GM21526 (cell line): ENCODE measurements around the gene FRY.

Experiments
- ATAC-seq: cut with Tn5 transposase; IDR thresholded peaks from one replicate; pipeline ENCODE4 v1.9.1; 2021; ENCODE audit warnings: moderate library complexity; ENCODE audit not compliant: unreplicated experiment, low FRiP score

The FRY gene

GRCh38 chr13:32013181-32013580, 18.4 kb upstream of the FRY start:
- ATAC-seq, result no peak

GRCh38 chr13:32016119-32016518, 15.5 kb upstream of the FRY start:
- ATAC-seq, result no peak

GRCh38 chr13:32016631-32017030, 14.9 kb upstream of the FRY start:
- no peak for ATAC-seq

GRCh38 chr13:32017474-32017873, 14.1 kb upstream of the FRY start:
- ATAC-seq, result no peak

GRCh38 chr13:32019612-32020233, 11.9 kb upstream of the FRY start:
- no peak for ATAC-seq

GRCh38 chr13:32021785-32022184, 9.8 kb upstream of the FRY start:
- no peak for ATAC-seq

GRCh38 chr13:32022311-32022710, 9.3 kb upstream of the FRY start:
- no peak for ATAC-seq

GRCh38 chr13:32023096-32023495, 8.5 kb upstream of the FRY start:
- ATAC-seq, result no peak

GRCh38 chr13:32023698-32024097, 7.9 kb upstream of the FRY start:
- ATAC-seq, result no peak

GRCh38 chr13:32024750-32025149, 6.8 kb upstream of the FRY start:
- ATAC-seq, result no peak

GRCh38 chr13:32025730-32026129, 5.8 kb upstream of the FRY start:
- no peak for ATAC-seq

GRCh38 chr13:32026623-32027022, 5.0 kb upstream of the FRY start:
- no peak for ATAC-seq

- no peak for ATAC-seq
Measured at GRCh38 chr13:32028711-32029110, 2.9 kb upstream of the FRY start.

GRCh38 chr13:32029684-32030083, 1.9 kb upstream of the FRY start:
- no peak for ATAC-seq

- no peak for ATAC-seq
Measured at GRCh38 chr13:32031815-32032370, 319 bp downstream of the FRY start.

GRCh38 chr13:32032759-32033158, 1.2 kb downstream of the FRY start:
- no peak for ATAC-seq

GRCh38 chr13:32033744-32034143, 2.2 kb downstream of the FRY start:
- ATAC-seq, result no peak

- no peak for ATAC-seq
Measured at GRCh38 chr13:32035716-32036115, 4.1 kb downstream of the FRY start.

- ATAC-seq, result no peak
Measured at GRCh38 chr13:32036126-32036695, 4.6 kb downstream of the FRY start.

- ATAC-seq, result no peak
Measured at GRCh38 chr13:32036757-32037156, 5.2 kb downstream of the FRY start.

- no peak for ATAC-seq
Measured at GRCh38 chr13:32037471-32037870, 5.9 kb downstream of the FRY start.

GRCh38 chr13:32038343-32038742, 6.8 kb downstream of the FRY start:
- ATAC-seq, result no peak
